ENCODE data around the gene GCA.

GCA gene

DNA sequence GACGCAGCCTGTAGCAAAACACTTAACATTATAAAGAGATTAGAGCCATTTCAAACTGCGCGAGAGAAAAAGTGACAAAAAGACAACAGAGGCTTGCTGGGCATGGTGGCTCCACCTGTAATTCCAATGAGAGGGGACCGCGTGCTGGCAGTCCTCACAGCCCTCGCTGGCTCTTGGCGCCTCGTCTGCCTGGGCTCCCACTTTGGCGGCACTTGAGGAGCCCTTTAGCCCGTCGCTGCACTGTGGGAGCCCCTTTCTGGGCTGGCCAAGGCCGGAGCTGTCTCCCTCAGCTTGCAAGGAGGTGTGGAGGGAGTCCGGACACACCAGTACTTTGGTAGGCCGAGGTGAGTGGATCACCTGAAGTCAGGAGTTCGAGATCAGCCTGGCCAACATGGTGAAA is 16.1 kb upstream of the GCA start:
- no peak for TF ChIP-seq CTCF (IDR thresholded peaks at IDR 0.05; ENCODE audit: insufficient read depth, low read depth, low read length, missing control alignments)
- no peak for DNase-seq (ENCODE audit: low read depth)
- no peak overlapping the region for H3K4me3 ChIP-seq (ENCODE audit: low read length)

DNA sequence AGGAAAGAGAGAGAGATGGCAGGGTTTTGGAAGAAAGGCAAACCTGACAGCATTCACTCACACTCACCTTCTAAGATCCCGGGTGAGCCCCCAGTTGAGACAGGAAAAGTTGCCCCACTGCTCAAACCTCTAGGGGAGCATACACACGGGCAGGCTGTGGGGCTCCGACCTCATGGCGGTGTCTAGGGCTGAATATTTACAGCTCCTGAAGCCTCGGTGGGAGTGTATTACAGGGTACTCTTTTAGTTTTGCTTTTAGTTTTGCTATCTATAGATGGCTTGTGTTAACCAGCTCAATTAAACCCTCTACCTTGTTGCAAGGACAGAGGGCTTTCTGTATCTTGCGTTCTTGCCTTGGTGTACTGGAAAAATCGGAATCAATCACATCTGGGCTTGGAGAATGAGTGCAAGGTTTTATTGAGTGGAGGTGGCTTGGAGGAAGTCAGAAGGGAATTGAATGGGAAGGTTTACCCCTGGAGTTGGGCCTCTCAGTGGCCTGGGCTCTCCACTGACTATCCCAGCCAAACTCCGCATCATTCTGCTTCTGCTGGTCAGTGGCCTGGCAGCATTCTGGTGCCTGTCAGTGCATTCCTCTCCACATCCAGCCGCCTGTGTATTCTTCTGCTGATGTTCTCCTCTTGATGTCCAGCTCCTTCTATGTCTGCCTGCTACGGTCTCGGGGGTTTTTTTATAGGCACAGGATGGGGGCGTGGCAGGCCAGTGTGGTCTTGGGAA is 15.3 kb upstream of the GCA start:
- TF ChIP-seq CTCF (IDR thresholded peaks at IDR 0.05; ENCODE audit: insufficient read depth, low read depth, low read length, missing control alignments): no peak
- no peak for DNase-seq (ENCODE audit: low read depth)
- no peak overlapping the region for H3K4me3 ChIP-seq (ENCODE audit: low read length)

- DNase-seq (ENCODE audit: low read depth): peak; percentile 54
- TF ChIP-seq CTCF (IDR thresholded peaks at IDR 0.05; ENCODE audit: insufficient read depth, low read depth, low read length, missing control alignments): no peak
- H3K4me3 ChIP-seq (ENCODE audit: low read length): no peak overlapping the region
Measured at GRCh38 chr2:162330881-162331280, 13.1 kb upstream of the GCA start.

- DNase-seq (ENCODE audit: low read depth): peak; percentile 60
- H3K4me3 ChIP-seq (ENCODE audit: low read length): no peak overlapping the region
- peak; percentile 64 for TF ChIP-seq CTCF (IDR thresholded peaks at IDR 0.05; ENCODE audit: insufficient read depth, low read depth, low read length, missing control alignments)
Measured at GRCh38 chr2:162333968-162334367, 10.0 kb upstream of the GCA start.

DNA sequence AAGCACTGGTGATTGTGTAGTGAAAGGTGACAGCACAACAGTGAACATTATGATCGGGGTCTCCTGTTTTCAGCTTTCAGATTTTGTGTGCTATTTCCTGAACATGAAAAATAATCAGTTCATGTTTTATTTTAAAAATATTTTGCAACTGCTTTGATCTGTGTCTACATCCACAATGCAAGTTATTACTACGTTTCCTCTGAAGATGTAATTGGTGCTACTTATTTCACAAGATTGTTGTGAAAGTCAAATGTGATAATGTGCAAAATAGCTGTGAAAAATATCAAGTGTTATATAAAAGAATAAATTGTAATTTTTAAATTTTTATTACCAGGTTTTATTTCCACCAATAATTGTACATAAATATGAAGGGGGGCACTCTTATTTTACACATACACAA is 6.1 kb upstream of the GCA start:
- DNase-seq (ENCODE audit: low read depth): no peak
- no peak overlapping the region for H3K4me3 ChIP-seq (ENCODE audit: low read length)
- TF ChIP-seq CTCF (IDR thresholded peaks at IDR 0.05; ENCODE audit: insufficient read depth, low read depth, low read length, missing control alignments): no peak

- H3K4me3 ChIP-seq (ENCODE audit: low read length): no peak overlapping the region
- TF ChIP-seq CTCF (IDR thresholded peaks at IDR 0.05; ENCODE audit: insufficient read depth, low read depth, low read length, missing control alignments): no peak
- no peak for DNase-seq (ENCODE audit: low read depth)
Measured at GRCh38 chr2:162340822-162341221, 3.1 kb upstream of the GCA start.

GRCh38 chr2:162342321-162342720 is 1.6 kb upstream of the GCA start:
- DNase-seq (ENCODE audit: low read depth): no peak
- no peak overlapping the region for H3K4me3 ChIP-seq (ENCODE audit: low read length)
- no peak for TF ChIP-seq CTCF (IDR thresholded peaks at IDR 0.05; ENCODE audit: insufficient read depth, low read depth, low read length, missing control alignments)
